ENCODE data around the gene CDK5RAP2. TPM values are rescaled to one million over a fixed set of nuclear protein-coding genes. Genes with fewer than 3 reads are reported as not detected.

Gene CDK5RAP2
- total RNA-seq, 1 donor from 2014 or later, result 33.6 TPM

DNA sequence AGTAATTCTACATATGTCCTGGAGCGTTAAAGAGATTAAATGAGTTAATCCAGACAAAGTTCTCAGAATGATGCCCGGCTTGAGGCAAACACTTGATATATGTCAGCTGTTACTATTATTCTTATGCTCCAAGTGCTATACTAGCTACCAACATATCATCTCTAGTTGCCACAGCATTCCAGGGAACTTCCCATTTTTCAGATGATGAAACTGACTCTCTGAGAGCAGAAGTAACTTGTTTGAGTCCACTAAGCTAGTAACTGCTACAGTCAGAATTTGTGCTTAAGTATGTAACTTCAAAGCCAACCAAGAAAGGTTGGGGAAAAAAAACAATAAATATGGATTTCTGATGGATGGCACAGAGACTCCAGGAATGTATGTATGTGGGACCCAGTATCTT lies 98.1 kb downstream of the CDK5RAP2 start:
- H3K4me1 ChIP-seq, result peaks cover 0 to 4% of the 10 kb centered on the region in 2 donors
- no peaks in the 10 kb centered on the region for H3K9me3 ChIP-seq
- peak overlapping the region in 1 of 2 donors; percentile 34 for H3K27ac ChIP-seq
- H3K4me3 ChIP-seq, result no peak overlapping the region
- TF ChIP-seq CTCF (IDR thresholded peaks at IDR 0.05), result no peak
- peaks cover 0 to 5% of the 10 kb centered on the region in 2 donors for H3K36me3 ChIP-seq
- no peak for DNase-seq (ENCODE audit: low spot score in 2 of 2)
- no peaks in the 10 kb centered on the region for H3K27me3 ChIP-seq
- intact Hi-C loops (cut with DNase I), result no loop called here

DNA sequence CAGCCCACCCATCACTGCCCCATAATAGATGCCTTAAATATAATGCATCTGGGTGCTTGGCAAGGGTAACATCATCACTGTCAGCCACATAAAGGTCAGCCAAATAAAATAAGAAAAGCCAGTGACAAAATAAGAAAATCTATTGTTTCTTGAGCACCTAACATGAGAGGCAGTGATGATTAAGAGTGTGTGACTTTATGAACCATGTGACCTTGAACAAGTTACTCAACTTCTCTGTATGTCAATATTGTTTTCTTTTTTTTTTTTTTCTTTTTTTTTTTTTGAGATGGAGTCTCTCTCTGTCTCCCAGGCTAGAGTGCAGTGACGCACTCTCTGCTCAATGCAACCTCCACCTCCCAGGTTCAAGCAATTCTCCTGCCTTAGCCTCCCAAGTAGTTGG lies 98.7 kb downstream of the CDK5RAP2 start:
- intact Hi-C loops (cut with DNase I), result no loop called here

DNA sequence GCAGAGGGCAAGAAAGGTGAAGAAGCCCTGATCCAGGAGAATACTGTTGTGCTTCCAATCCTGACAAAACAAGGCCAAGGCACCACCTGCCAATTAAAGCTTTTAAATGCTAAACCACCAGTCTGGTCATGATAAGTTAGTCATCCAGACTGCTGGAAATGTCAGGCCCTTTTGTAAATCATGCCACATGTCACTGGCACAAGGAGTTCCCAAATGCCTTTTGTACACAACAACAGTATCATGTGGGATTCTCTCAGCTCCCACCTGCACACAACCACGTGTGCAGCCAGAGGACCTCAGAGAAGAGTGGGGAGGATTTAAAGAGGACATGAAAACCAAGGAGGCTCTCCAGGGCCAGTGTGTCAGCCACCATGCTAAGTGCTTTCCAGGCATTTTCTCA lies 99.3 kb downstream of the CDK5RAP2 start:
- Histone ChIP-seq H3K4me3 (no peak overlapping the region), H3K36me3 (peaks cover 0 to 11% of the 10 kb centered on the region in 2 donors), H3K27ac (peak overlapping the region in 1 of 2 donors; percentile 5), H3K27me3 (no peaks in the 10 kb centered on the region), H3K4me1 (peaks cover 0 to 4% of the 10 kb centered on the region in 2 donors), H3K9me3 (no peaks in the 10 kb centered on the region)
- no peak for TF ChIP-seq CTCF (IDR thresholded peaks at IDR 0.05)
- intact Hi-C loops (cut with DNase I), result no loop called here
- DNase-seq (ENCODE audit: low spot score in 2 of 2), result no peak

More for the DNA sequence above, 98.7 kb downstream of the CDK5RAP2 start:
- no peaks in the 10 kb centered on the region for H3K9me3 ChIP-seq
- DNase-seq (ENCODE audit: low spot score in 2 of 2), result no peak
- peak overlapping the region in 1 of 2 donors; percentile 5 for H3K27ac ChIP-seq
- peaks cover 0 to 6% of the 10 kb centered on the region in 2 donors for H3K36me3 ChIP-seq
- H3K4me3 ChIP-seq, result no peak overlapping the region
- H3K27me3 ChIP-seq, result no peaks in the 10 kb centered on the region
- H3K4me1 ChIP-seq, result peaks cover 0 to 4% of the 10 kb centered on the region in 2 donors
- TF ChIP-seq CTCF (IDR thresholded peaks at IDR 0.05), result no peak

DNA sequence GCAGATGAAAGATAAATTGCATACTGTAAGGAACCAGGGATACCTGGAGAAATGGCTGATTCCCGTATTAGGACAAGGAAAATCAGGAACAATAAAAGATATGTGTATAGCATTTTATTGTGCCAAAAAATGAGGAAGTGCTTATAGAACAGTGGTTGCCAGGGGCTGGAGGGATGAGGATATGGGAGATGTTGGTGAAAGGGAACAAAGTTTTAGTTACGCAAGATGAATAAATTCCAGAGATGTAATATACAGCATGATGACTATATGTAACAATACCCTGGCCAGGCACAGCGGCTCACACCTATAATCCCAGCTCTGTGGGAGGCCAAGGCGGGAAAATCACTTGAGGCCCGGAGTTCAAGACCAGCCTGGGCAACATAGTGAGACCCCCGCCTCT lies 101.8 kb downstream of the CDK5RAP2 start:
- Histone ChIP-seq H3K27ac (no peak overlapping the region), H3K36me3 (peaks cover 5 to 24% of the 10 kb centered on the region in 2 donors), H3K27me3 (no peaks in the 10 kb centered on the region), H3K4me1 (peaks cover 0 to 4% of the 10 kb centered on the region in 2 donors), H3K4me3 (no peak overlapping the region), H3K9me3 (no peaks in the 10 kb centered on the region)
- intact Hi-C loops (cut with DNase I), result loop anchor here (5.0 kb wide), 2 partner anchors 66 to 921 kb away; no protein-coding TSS in a partner anchor
- TF ChIP-seq CTCF (IDR thresholded peaks at IDR 0.05), result no peak
- DNase-seq (ENCODE audit: low spot score in 2 of 2), result no peak

- peaks cover 5 to 24% of the 10 kb centered on the region in 2 donors for H3K36me3 ChIP-seq
- no peak overlapping the region for H3K27ac ChIP-seq
- no peak overlapping the region for H3K4me3 ChIP-seq
- peaks cover 0 to 4% of the 10 kb centered on the region in 2 donors for H3K4me1 ChIP-seq
- H3K9me3 ChIP-seq, result no peaks in the 10 kb centered on the region
- peak in 1 of 2 donors; percentile 72 for DNase-seq (ENCODE audit: low spot score in 2 of 2)
- intact Hi-C loops (cut with DNase I), result loop anchor here (5.0 kb wide), 2 partner anchors 65 to 920 kb away; no protein-coding TSS in a partner anchor
- peak; percentile 79 to 98 (median 85) for TF ChIP-seq CTCF (IDR thresholded peaks at IDR 0.05)
- no peaks in the 10 kb centered on the region for H3K27me3 ChIP-seq
Measured at GRCh38 chr9:120477534-120478001, 102.4 kb downstream of the CDK5RAP2 start.

Data from ascending aorta (tissue), 2 donors.